ENCODE measurements around the gene PTPRD.

Gene PTPRD

DNA sequence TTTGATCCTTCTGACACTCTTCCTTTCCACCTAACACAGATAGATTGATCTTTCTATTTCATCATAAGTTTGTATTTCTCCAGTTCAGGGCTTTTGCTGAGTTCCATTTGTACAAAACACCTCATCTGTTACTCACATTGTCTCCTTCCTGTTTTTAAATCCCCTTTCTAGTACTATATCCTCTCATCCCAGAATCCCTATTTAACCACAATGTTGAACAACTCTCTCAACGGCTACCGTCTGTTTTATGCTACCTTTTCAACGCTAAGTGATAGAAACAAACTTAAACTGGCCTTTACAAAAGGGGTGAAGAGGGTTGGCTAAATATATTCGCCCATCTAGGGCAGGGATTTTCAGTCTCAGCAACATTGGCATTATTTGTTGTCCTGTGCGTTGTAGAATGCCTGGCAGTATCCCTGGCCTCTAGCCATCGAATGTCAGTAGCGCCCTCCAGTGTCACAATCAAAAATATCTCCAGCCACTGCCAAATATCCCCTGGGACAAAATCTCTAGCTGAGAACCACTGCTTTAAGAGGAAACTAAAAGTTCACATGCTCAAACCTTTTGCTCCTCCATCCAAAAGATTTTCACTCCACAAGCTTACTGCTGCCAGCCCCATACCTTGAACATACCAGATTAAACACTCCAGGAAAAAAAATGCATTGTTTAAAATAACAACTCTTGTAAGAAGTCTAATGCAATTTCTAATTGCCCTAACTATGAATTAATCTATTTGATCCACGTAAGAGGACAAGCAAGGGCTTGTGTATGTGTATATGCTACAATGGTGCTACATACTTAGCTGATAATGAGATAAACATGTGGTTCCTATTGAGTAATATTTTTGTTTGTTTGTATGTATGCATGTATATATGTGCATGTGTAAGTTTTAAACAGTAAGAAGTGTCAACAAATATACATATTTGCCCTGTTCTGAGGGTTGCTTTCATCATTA lies 344.0 kb downstream of the PTPRD start:
- no peak for TF ChIP-seq ZNF274 (IDR thresholded peaks at IDR 0.05; ENCODE audit: low read depth, low read length)
- no peak overlapping the region for H3K4me3 ChIP-seq (ENCODE audit: low read length)

DNA sequence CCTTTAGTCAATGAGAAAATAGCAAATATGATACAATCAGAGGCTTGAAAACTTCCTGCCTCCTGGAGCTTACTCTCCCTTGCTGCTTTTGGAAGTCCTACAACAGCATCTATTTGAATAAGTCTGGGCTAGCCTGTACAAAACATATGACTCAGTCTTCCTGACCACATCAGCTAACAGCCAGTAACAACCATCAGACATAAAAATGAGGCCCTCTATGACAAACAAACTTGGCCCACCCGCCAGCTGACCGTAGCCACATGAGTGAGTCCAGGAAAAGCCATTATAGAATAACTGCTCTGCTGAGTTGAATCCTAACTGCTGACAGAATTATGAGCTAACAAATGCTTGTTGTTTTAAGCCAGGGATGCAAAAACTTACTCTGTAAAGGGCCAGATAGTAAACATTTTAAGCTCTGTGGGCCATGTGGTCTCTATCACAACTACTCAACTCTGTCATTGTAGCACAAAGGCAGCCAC lies 347.6 kb downstream of the PTPRD start:
- no peak overlapping the region for H3K4me3 ChIP-seq (ENCODE audit: low read length)
- no peak for TF ChIP-seq ZNF274 (IDR thresholded peaks at IDR 0.05; ENCODE audit: low read depth, low read length)

DNA sequence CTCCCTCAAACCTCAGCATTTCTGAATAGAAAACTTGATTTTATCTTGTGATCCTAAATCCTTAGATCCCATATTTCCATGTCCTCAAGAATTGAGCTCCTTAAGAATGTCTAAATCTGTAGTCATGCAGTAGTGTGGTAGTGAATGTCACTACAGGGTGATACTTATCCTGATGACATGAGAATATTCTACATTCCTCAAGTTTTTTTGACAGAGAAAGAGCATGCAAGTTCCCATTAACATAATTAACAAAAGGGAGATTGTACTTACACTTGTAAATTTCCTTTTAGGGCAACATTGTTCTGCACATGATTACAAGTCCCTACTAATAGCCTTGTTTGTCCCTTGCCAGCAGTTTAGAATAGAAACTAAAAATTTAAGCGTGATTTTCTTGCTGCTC lies 352.3 kb downstream of the PTPRD start:
- no peak for TF ChIP-seq ZNF274 (IDR thresholded peaks at IDR 0.05; ENCODE audit: low read depth, low read length)
- no peak overlapping the region for H3K4me3 ChIP-seq (ENCODE audit: low read length)

DNA sequence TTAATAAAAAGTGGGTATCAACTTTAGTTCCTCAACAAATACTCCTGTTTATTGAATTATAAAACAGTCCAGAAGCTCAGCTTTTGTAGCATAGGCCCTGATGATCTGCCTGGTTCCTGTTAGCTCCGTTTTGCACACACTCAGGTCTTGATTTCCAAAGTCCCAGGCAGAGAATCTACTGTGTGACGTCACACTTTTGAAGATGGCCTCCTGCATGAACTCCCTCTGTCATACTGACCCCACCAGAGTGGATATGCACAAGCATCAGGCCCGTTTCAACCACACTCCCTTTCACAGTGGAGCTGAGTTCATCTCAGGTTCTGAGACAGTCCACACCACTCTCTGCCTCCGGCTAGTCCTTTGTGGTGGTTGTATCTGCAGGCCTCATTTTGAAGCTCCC lies 353.1 kb downstream of the PTPRD start:
- no peak for TF ChIP-seq ZNF274 (IDR thresholded peaks at IDR 0.05; ENCODE audit: low read depth, low read length)
- no peak overlapping the region for H3K4me3 ChIP-seq (ENCODE audit: low read length)

DNA sequence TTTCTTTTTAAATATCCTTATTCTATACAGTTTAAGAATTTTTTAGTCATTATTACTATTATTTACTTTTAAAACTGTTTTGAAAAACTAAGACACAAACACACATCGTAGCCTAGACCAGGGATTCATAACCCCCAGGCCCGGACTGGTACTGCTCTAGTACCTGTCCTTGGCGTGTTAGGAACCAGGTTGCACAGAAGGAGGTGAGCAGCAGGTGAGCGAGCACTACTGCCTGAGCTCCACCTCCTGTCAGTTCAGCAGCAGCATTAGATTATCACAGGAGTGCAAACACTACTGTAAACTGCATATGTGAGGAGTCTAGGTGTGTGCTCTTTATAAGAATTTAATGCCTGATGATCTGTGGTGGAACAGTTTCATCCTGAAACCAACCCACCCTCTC lies 357.0 kb downstream of the PTPRD start:
- no peak overlapping the region for H3K4me3 ChIP-seq (ENCODE audit: low read length)
- no peak for TF ChIP-seq ZNF274 (IDR thresholded peaks at IDR 0.05; ENCODE audit: low read depth, low read length)

DNA sequence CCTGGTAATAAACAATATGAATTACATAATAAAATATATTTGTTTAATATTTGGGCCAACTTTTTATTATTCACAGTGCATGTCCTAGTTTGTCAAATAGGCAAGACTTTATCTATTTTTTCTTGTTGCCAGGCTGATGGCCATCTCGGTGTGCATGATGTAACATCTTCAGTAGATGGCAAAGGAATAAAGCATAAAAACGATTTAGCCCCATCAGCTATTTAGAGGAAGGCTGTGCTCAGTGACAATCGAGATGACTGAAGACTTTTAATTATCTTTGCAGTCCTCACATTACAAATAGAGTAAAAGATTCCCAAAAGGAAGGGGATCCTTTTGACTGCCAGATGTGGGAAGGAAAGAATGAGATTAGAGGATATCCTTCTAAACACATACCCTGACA lies 358.5 kb downstream of the PTPRD start:
- no peak overlapping the region for H3K4me3 ChIP-seq (ENCODE audit: low read length)
- no peak for TF ChIP-seq ZNF274 (IDR thresholded peaks at IDR 0.05; ENCODE audit: low read depth, low read length)

DNA sequence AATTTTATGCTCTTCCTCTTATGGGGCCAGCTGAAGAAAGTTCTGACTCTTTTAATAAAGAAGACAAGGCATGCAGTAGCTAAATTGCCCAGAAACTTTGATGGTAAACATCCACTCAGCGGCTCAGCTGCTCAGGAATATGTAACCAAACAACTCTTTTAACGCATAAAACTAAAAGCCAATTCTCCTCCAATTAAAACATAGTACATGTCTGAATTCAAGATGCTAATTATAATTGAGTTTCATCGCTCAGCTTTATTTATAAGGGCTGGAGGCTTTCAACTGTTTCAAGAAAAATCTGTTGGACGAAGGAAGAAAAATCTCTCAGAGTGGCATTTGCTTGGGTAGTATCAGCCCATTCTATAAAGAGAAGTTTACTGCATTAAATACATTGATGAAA lies 359.5 kb downstream of the PTPRD start:
- H3K4me3 ChIP-seq (ENCODE audit: low read length), result no peak overlapping the region
- no peak for TF ChIP-seq ZNF274 (IDR thresholded peaks at IDR 0.05; ENCODE audit: low read depth, low read length)

DNA sequence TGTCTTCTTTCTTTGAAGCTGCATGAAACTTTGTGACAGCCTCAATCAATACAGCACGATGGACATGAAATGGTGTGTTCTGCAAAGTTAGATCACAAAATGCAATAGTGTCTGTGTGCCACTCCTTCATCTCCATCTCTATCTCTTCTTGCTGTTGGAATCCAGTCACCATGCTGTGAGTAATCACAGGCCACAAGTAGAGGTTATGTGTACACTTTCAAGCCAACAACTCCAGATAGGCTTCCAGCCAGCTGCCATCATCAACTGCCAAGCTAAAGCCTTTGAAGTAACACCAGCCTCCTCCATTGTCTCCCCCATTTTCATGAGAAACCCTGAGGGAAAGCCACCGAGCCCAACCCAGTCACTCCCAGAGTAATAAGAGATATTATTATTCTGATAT lies 360.6 kb downstream of the PTPRD start:
- no peak overlapping the region for H3K4me3 ChIP-seq (ENCODE audit: low read length)
- TF ChIP-seq ZNF274 (IDR thresholded peaks at IDR 0.05; ENCODE audit: low read depth, low read length), result no peak

DNA sequence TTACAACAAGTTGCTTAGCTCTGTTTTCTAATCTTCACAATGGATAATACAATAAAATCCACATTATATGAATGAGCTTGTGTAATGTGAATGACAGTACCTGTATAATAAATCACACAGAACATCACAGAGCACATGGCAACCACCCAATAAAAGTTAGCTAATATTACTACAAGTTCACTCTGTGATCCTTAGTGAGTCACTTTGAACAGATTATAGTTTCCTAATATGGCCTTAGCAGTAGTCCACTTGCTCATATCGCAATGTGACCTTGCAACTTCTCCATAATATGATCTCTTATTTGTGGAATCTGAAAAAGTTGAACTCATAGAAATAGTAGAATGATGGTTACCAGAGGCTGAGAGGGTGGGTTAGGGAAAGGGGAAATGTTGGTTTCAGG lies 361.3 kb downstream of the PTPRD start:
- H3K4me3 ChIP-seq (ENCODE audit: low read length), result no peak overlapping the region
- TF ChIP-seq ZNF274 (IDR thresholded peaks at IDR 0.05; ENCODE audit: low read depth, low read length), result no peak

DNA sequence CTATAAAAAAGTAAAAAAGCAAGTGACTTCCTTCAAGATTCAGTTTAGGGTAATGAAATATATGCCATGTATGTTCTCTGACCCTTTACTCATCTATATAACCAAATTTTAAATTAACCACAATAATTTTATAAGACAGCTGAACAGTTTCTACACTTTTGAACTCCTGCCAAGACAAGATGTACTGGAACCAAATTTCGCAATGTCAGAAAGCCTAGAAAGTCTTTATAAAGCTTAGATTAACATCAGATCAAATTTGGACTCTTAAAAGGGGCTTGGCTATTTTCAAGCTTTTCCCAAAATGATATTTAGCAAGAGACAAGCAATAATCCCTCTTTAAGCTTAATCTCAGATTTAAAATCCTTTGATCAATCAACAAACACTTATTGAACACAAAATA lies 362.6 kb downstream of the PTPRD start:
- H3K4me3 ChIP-seq (ENCODE audit: low read length), result no peak overlapping the region
- no peak for TF ChIP-seq ZNF274 (IDR thresholded peaks at IDR 0.05; ENCODE audit: low read depth, low read length)

DNA sequence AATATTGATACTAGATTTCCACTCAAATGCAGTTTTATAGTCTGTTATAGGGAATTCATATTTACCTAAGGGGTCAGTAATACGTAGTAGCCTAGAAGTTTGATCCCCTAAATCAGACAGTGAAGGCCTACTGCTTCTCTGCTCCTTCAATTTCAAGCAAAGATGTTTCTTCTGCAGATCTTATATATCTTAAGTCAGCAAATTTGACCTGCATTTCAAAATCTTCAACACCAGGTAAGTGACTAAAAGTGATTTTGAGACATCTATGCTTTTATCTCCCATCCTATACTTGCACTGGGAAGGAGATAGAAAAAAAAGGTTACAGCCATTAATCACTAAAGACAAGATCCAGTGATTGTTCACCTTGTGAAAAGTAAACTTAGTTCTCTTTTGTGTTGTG lies 363.9 kb downstream of the PTPRD start:
- no peak overlapping the region for H3K4me3 ChIP-seq (ENCODE audit: low read length)
- no peak for TF ChIP-seq ZNF274 (IDR thresholded peaks at IDR 0.05; ENCODE audit: low read depth, low read length)

DNA sequence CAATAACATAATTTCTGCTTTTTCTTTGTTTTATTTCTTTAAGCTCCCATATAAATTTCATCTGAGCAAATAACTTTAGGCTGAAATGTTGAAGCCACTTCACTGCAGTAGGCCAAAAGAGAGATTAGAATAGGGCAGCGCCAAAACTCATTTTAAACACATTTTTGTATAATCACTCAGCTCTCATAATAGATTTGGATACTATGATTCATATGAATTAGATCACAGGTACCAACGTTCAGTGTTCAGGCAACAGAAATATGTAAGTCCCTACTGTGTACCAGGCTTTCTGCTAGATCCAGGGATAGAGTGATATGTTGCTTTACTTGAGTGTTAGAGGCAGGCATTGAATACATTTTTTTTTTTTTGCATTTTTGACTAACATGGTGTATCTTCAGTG lies 370.5 kb downstream of the PTPRD start:
- H3K4me3 ChIP-seq (ENCODE audit: low read length), result no peak overlapping the region
- no peak for TF ChIP-seq ZNF274 (IDR thresholded peaks at IDR 0.05; ENCODE audit: low read depth, low read length)

DNA sequence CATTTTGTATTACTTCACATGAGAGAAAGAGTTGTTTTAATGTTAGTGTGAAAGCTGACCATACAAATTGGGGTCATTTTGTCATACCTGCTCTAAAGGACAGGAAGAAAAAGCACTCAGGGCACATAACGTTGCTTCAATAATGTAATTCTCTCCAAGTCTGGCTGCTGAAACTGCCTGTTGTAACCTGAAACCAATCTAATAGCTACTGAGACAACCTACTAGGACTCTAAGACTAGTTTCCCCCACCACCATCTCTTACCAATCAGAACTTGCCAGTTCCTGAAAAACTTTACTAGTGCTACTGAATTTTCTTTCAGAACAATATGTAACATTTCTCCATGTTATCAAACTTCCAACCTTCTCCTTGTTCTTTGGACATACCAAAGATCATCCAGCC lies 374.7 kb downstream of the PTPRD start:
- H3K4me3 ChIP-seq (ENCODE audit: low read length), result no peak overlapping the region
- no peak for TF ChIP-seq ZNF274 (IDR thresholded peaks at IDR 0.05; ENCODE audit: low read depth, low read length)

DNA sequence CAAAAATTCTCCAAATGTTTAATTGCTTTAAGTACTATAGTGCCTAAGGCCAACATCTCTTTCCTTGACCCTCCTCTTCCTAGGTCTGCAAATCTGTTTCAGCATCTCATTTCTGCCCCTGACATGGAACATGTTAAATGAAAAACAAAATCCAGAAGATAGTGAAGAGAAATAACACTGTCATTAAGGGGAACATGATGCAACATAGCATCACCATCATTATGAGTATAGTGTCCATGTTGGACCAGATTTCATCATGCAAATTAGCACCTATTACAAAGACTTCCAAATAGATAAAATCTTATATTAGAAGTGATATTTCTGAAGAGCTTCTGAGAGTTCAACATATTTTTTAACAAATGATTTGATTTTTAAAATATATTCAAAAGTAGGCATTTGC lies 375.2 kb downstream of the PTPRD start:
- TF ChIP-seq ZNF274 (IDR thresholded peaks at IDR 0.05; ENCODE audit: low read depth, low read length), result no peak
- H3K4me3 ChIP-seq (ENCODE audit: low read length), result no peak overlapping the region

DNA sequence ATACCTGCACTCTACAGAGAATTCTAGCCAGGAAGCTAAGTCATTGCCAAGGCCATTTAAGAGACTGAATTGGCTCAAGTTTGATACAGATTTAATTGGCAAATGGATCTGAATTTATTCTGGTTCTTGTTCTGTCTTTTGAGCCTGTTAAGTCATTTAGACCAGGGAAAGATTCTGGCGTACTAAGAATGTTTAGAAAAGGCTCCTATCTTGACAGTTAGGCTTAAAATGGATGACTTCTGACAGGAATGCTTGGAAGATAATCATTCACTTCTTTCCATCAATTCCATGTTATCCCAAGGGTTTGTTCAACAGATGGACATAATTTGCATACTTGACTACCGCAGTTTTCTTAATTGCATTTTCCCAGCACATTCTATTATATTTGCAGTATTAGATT lies 376.6 kb downstream of the PTPRD start:
- H3K4me3 ChIP-seq (ENCODE audit: low read length), result no peak overlapping the region
- no peak for TF ChIP-seq ZNF274 (IDR thresholded peaks at IDR 0.05; ENCODE audit: low read depth, low read length)

DNA sequence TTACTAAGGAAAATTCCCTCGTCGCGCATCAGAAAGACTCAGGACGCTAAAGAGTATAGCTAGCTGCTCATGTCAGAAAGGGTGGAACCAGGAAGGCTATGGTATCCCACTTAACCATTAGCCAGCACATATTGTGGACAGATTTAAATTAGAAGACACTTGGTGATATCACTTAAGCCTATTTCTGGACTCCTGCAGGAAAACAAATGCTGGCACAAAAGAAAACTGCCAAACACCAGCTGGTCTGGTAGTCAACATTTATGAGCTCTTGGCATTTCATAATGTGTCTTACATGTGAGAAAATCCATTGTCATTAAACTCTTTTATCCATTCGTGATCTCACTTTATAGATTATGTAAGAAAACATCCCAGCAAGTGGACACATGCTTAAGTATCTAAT lies 377.4 kb downstream of the PTPRD start:
- no peak overlapping the region for H3K4me3 ChIP-seq (ENCODE audit: low read length)
- TF ChIP-seq ZNF274 (IDR thresholded peaks at IDR 0.05; ENCODE audit: low read depth, low read length), result no peak

Measured in GM08714 (cell line).